GM12878 (cell line): ENCODE results near the gene AKTIP. TPM values are rescaled to one million over a fixed set of nuclear protein-coding genes. Genes with fewer than 3 reads are reported as not detected.

ENCODE experiments used
- ATAC-seq: fragments of 200-7000 bp; cut with Tn5 transposase; 3 replicates; pipeline ENCODE4 v1.9.1; 2020; ENCODE audit warnings: mild to moderate bottlenecking, moderate library complexity
- BruUV-seq: library from RNA; stranded (reverse); fragments of 400-500 nt; replicated peaks from 2 replicates; lab custom pipeline; 2021; lab: Mats Ljungman, UMichigan
- CTCF ChIA-PET: fragments of 300-600 bp; sonication (Branson Sonifier 250); formaldehyde crosslinking; extraction: SDS; loops from one replicate; lab custom pipeline; 2021; ENCODE audit warnings: inconsistent platforms; lab: Yijun Ruan, JAX
- POLR2A ChIA-PET: fragments of 350-600 bp; formaldehyde crosslinking; extraction: SDS; loops from one replicate; lab custom pipeline; 2021; ENCODE audit warnings: inconsistent platforms; lab: Charles Lee
- RAD21 ChIA-PET: fragments of 300-600 bp; sonication (Branson Sonifier 250); formaldehyde crosslinking; loops from one replicate; lab custom pipeline; 2023; ENCODE audit warnings: antibody characterized with exemption; ENCODE audit not compliant: unreplicated experiment; lab: Charles Lee
- SMC1A ChIA-PET: fragments of 300-600 bp; sonication (Branson Sonifier 250); formaldehyde crosslinking; loops from one replicate; lab custom pipeline; 2023; ENCODE audit not compliant: unreplicated experiment, uncharacterized antibody; lab: Charles Lee
- DNase-seq: peaks from one replicate; pipeline ENCODE4 v3.0.0-alpha.2; 2011; ENCODE audit warnings: low read depth, low spot score
- FAIRE-seq: peaks from 3 replicates; lab custom pipeline; 2011; peaks lifted over from hg19 to GRCh38; lab: Jason Lieb, UNC
- H2AFZ ChIP-seq: 2 replicates; pipeline ENCODE4 v1.6.0; 2011; ENCODE audit warnings: low read depth, low read length, control low read depth; ENCODE audit not compliant: control insufficient read depth
- H3K27ac ChIP-seq: 2 replicates; pipeline ENCODE4 v1.5.1; 2011; ENCODE audit warnings: control low read depth; ENCODE audit not compliant: control insufficient read depth, insufficient read depth
- H3K27me3 ChIP-seq, 2 experiments: replicated peaks in 1 of 2; 2 replicates each; pipeline versions ENCODE4 v1.6.0 to v1.6.1; 2011; ENCODE audit warnings: low read length in 1 of 2; ENCODE audit not compliant: control insufficient read depth in 2 of 2, insufficient read depth in 2 of 2
- H3K36me3 ChIP-seq, 2 experiments: 2 replicates each; pipeline ENCODE4 v1.5.1; 2011; ENCODE audit warnings: low read length in 1 of 2; ENCODE audit not compliant: control insufficient read depth in 2 of 2, insufficient read depth in 2 of 2
- H3K4me1 ChIP-seq: 2 replicates; pipeline ENCODE4 v1.6.1; 2011; ENCODE audit warnings: mild to moderate bottlenecking, low read length, moderate library complexity, mixed read lengths; ENCODE audit not compliant: control insufficient read depth, insufficient read depth
- H3K4me2 ChIP-seq: 2 replicates; pipeline ENCODE4 v1.6.0; 2011; ENCODE audit warnings: control low read depth; ENCODE audit not compliant: control insufficient read depth, insufficient read depth
- H3K4me3 ChIP-seq: fragments of 200-600 bp; sonication (generic); 2 replicates; pipeline ENCODE4 v1.5.1; 2016
- H3K79me2 ChIP-seq: 2 replicates; pipeline ENCODE4 v1.6.0; 2011; ENCODE audit warnings: low read length; ENCODE audit not compliant: control insufficient read depth, insufficient read depth
- H3K9ac ChIP-seq: 2 replicates; pipeline ENCODE4 v1.8.0; 2011; ENCODE audit warnings: low read length, control low read depth, mixed read lengths; ENCODE audit not compliant: control insufficient read depth, insufficient read depth
- H3K9me3 ChIP-seq: replicated peaks from 3 replicates; pipeline ENCODE4 v1.5.1; 2011; ENCODE audit warnings: mild to moderate bottlenecking, low read length; ENCODE audit not compliant: control insufficient read depth, insufficient read depth
- H4K20me1 ChIP-seq: 2 replicates; pipeline ENCODE4 v1.6.0; 2011; ENCODE audit not compliant: control insufficient read depth, insufficient read depth
- ATF7 ChIP-seq: fragments of 450-650 bp; IDR thresholded peaks from 2 replicates; pipeline ENCODE4 v1.6.1; 2016; ENCODE audit warnings: low read depth, mild to moderate bottlenecking
- CBX3 ChIP-seq: fragments of 200-600 bp; sonication (generic); IDR thresholded peaks from 2 replicates; pipeline ENCODE4 v1.6.1; 2016; ENCODE audit warnings: low read depth, borderline replicate concordance
- CHD2 ChIP-seq: IDR thresholded peaks from 2 replicates; pipeline ENCODE4 v1.6.1; 2011; ENCODE audit warnings: low read depth, low read length, improper control_type of control experiment, borderline replicate concordance
- EGR1 ChIP-seq, 2 experiments: IDR thresholded peaks; 1 replicate in 1 of 2; 2 replicates in 1 of 2; pipeline ENCODE4 v1.6.1; 2011 to 2012; ENCODE audit warnings: low read depth in 2 of 2, low read length in 2 of 2, borderline replicate concordance in 1 of 2, mild to moderate bottlenecking in 1 of 2, moderate library complexity in 1 of 2
- IKZF2 ChIP-seq, 2 experiments: fragments of 450-650 bp; IDR thresholded peaks; 2 replicates each; pipeline ENCODE4 v1.6.1; 2017; ENCODE audit warnings: mild to moderate bottlenecking in 2 of 2, moderate library complexity in 2 of 2
- KDM1A ChIP-seq: fragments of 200-600 bp; sonication (generic); IDR thresholded peaks from 2 replicates; pipeline ENCODE4 v1.6.1; 2016; ENCODE audit warnings: borderline replicate concordance
- NFYB ChIP-seq: IDR thresholded peaks from 2 replicates; pipeline ENCODE4 v1.6.1; 2011; ENCODE audit warnings: low read depth, mild to moderate bottlenecking, low read length, improper control_type of control experiment, moderate library complexity; ENCODE audit not compliant: insufficient read depth
- PAX8 ChIP-seq: fragments of 450-650 bp; IDR thresholded peaks from 2 replicates; pipeline ENCODE4 v1.6.1; 2017; ENCODE audit warnings: mild to moderate bottlenecking, moderate library complexity
- PML ChIP-seq: IDR thresholded peaks from 2 replicates; pipeline ENCODE4 v1.6.1; 2012; ENCODE audit warnings: low read length, inconsistent platforms
- RAD51 ChIP-seq: fragments of 450-650 bp; IDR thresholded peaks from 2 replicates; pipeline ENCODE4 v1.6.1; 2016; ENCODE audit warnings: moderate library complexity, mild to moderate bottlenecking, inconsistent platforms
- SIN3A ChIP-seq: IDR thresholded peaks from 2 replicates; pipeline ENCODE4 v1.6.1; 2012; ENCODE audit warnings: low read depth, low read length, improper control_type of control experiment
- SREBF1 ChIP-seq: IDR thresholded peaks from 2 replicates; pipeline ENCODE4 v1.6.1; 2012; ENCODE audit warnings: mild to moderate bottlenecking, low read length
- TCF12 ChIP-seq: IDR thresholded peaks from 2 replicates; pipeline ENCODE4 v1.6.1; 2011; ENCODE audit warnings: low read depth, mild to moderate bottlenecking, low read length
- USF2 ChIP-seq: IDR thresholded peaks from 2 replicates; pipeline ENCODE4 v1.6.1; 2011; ENCODE audit warnings: low read depth, low read length, improper control_type of control experiment, borderline replicate concordance
- ZNF592 ChIP-seq: fragments of 450-650 bp; IDR thresholded peaks from 2 replicates; pipeline ENCODE4 v1.6.1; 2017; ENCODE audit warnings: mild to moderate bottlenecking, moderate library complexity
- ZZZ3 ChIP-seq: IDR thresholded peaks from 2 replicates; pipeline ENCODE4 v1.6.1; 2011; ENCODE audit warnings: low read depth; ENCODE audit not compliant: control insufficient read depth, insufficient read length
- WGBS: methylation state at CpG from one replicate; pipeline ENCODE4 v1.1.6; 2016; ENCODE audit warnings: low lambda C conversion rate; ENCODE audit not compliant: insufficient replicate concordance, insufficient coverage; ENCODE audit errors: missing lambda C conversion rate; 5-methylcytosine and 5-hydroxymethylcytosine counted together
- in situ Hi-C: fragments of 300-500 bp; cut with MboI; formaldehyde crosslinking; loops from 9 replicates; pipeline ENCODE4 v1.14.3; 2018; ENCODE audit warnings: mixed read lengths
- intact Hi-C: fragments of 100-400 bp; cut with micrococcal nuclease; formaldehyde crosslinking; loops from one replicate; pipeline ENCODE4 v1.14.2; 2022; ENCODE audit not compliant: unreplicated experiment
- polyA plus RNA-seq, 11 experiments: library from polyadenylated mRNA; depleted of rRNA in 4 of 11; unstranded in 6 of 11; stranded (reverse) in 5 of 11; fragments of >200 nt; fragmentation: Nextera tagmentation in 4 of 11; fragmentation: Illumina TruSeq in 1 of 11; extraction: Ambion mirVana in 4 of 11; extraction: Trizol in 1 of 11; gene quantifications; 1 replicate in 1 of 11; 2 replicates in 10 of 11; pipeline versions ENCODE4 v1.2.1 to v1.2.3, GENCODE V29; 2011 to 2016; ENCODE audit warnings: inconsistent platforms in 2 of 11, missing spikeins in 2 of 11, low read depth in 1 of 11
- total RNA-seq, 4 experiments: library from RNA; depleted of rRNA in 3 of 4; stranded (reverse); fragments of >200 nt in 3 of 4; fragmentation: Illumina TruSeq in 1 of 4; extraction: Trizol in 1 of 4; gene quantifications; 2 replicates each; pipeline versions ENCODE4 v1.2.1 to v1.2.3, GENCODE V29; 2013 to 2021
- TF ChIP-seq, protein P1 (sequence below): IDR thresholded peaks from 2 replicates; pipeline ENCODE4 v1.6.1; 2012; ENCODE audit warnings: low read length, inconsistent platforms
- TF ChIP-seq, protein P2 (sequence below): IDR thresholded peaks from 2 replicates; pipeline ENCODE4 v1.6.1; 2011; ENCODE audit warnings: mild to moderate bottlenecking, low read depth, low read length, moderate library complexity; ENCODE audit not compliant: insufficient replicate concordance

The AKTIP gene
- total and polyA plus RNA-seq, 10 of the 15 experiments (the other 5 are each of a cell fraction or from before 2014, with no cell fraction given): 11.4 to 22.9 (median 13.6) TPM

- H3K27ac ChIP-seq: no peak overlapping the region
- H3K9me3 ChIP-seq: no peaks in the 10 kb centered on the region; the same call in 2 of the 3 replicates
- H3K27me3 ChIP-seq: no peaks in the 10 kb centered on the region
- intact Hi-C loops (no loop called here), in situ Hi-C loops (no loop called here)
- ChIA-PET CTCF (interaction anchor here (1.0 to 1.6 kb wide), 3 partner anchors 10 to 513 kb away, joined by 3 to 4 read pairs (median 4); no protein-coding TSS in a partner anchor), SMC1A (interaction anchor here (3.6 kb wide), 1 partner anchor 9 kb away, joined by 12 read pairs; no protein-coding TSS in a partner anchor), RAD21 (interaction anchor here (0.6 kb wide), 1 partner anchor 10 kb away, joined by 3 read pairs; no protein-coding TSS in a partner anchor), POLR2A (interaction anchor here (1.9 kb wide), 1 partner anchor 13 kb away, joined by 6 read pairs; the partner anchor contains the start of gene AKTIP)
- H3K4me3 ChIP-seq: no peak overlapping the region
- no peak overlapping the region for H3K4me2 ChIP-seq
- H3K36me3 ChIP-seq: peaks cover 0 to 18% of the 10 kb centered on the region in 2 experiments
- no TSS peak for BruUV-seq
- no peaks in the 10 kb centered on the region for H3K4me1 ChIP-seq
- no peak for FAIRE-seq
- no peak overlapping the region for H2AFZ ChIP-seq
- no peaks in the 10 kb centered on the region for H3K79me2 ChIP-seq
- no peak overlapping the region for H3K9ac ChIP-seq
- H4K20me1 ChIP-seq: no peaks in the 10 kb centered on the region
- no peak for DNase-seq
- 100% methylated on average over 1 of the region's 1 CpG for WGBS
- ATAC-seq: no peak
- TF ChIP-seq PML (no peak), ZZZ3 (no peak), ATF7 (no peak), USF2 (no peak), NFYB (no peak), TCF12 (no peak), RAD51 (no peak), EGR1 (IDR thresholded peaks at IDR 0.05; ENCODE audit: borderline replicate concordance in 1 of 2, low read depth in 2 of 2, low read length in 2 of 2) (no peak), ZNF592 (no peak), SIN3A (no peak), PAX8 (no peak), CBX3 (no peak), SREBF1 (no peak), CHD2 (no peak), IKZF2 (IDR thresholded peaks at IDR 0.05) (no peak), KDM1A (no peak)
- TF ChIP-seq, protein P1, sequence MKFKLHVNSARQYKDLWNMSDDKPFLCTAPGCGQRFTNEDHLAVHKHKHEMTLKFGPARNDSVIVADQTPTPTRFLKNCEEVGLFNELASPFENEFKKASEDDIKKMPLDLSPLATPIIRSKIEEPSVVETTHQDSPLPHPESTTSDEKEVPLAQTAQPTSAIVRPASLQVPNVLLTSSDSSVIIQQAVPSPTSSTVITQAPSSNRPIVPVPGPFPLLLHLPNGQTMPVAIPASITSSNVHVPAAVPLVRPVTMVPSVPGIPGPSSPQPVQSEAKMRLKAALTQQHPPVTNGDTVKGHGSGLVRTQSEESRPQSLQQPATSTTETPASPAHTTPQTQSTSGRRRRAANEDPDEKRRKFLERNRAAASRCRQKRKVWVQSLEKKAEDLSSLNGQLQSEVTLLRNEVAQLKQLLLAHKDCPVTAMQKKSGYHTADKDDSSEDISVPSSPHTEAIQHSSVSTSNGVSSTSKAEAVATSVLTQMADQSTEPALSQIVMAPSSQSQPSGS: no peak
- TF ChIP-seq, protein P2, sequence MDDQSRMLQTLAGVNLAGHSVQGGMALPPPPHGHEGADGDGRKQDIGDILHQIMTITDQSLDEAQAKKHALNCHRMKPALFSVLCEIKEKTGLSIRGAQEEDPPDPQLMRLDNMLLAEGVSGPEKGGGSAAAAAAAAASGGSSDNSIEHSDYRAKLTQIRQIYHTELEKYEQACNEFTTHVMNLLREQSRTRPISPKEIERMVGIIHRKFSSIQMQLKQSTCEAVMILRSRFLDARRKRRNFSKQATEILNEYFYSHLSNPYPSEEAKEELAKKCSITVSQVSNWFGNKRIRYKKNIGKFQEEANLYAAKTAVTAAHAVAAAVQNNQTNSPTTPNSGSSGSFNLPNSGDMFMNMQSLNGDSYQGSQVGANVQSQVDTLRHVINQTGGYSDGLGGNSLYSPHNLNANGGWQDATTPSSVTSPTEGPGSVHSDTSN: no peak
Observed at GRCh38 chr16:53489755-53490154, 13.3 kb downstream of the AKTIP start.
